Measurements from ENCODE around the gene TMEM181.
A peak's percentile ranks its signal among the peaks of the same experiment; 100 is the strongest.

TMEM181 gene

DNA sequence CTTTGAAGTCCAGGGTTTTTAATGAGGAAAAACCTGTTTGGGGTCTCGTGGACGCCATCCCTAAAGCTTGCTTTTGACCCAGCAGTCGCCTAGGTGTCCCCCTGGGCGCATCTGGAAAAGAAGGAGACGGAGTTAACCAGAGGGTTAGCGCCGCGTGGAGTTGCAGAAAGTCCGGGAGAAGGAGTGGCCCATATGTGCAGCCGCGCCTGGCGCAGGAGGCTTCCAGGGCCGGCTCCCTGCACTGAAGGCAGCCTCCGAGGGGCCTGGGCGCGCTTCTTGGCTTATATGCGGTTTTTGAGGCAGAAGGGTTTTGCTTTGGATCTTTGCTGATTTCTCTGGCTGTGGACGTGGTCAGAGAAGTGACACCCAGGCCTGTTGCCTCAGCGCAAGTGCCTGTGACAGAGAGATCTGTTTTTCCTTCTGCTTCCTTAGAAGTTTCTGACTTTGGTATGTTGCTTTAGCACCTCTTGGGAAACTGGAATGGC is 987 bp downstream of the TMEM181 start:
- no peak for FAIRE-seq
- no peak for DNase-seq (ENCODE audit: extremely low spot score, insufficient read length, low read depth)

DNA sequence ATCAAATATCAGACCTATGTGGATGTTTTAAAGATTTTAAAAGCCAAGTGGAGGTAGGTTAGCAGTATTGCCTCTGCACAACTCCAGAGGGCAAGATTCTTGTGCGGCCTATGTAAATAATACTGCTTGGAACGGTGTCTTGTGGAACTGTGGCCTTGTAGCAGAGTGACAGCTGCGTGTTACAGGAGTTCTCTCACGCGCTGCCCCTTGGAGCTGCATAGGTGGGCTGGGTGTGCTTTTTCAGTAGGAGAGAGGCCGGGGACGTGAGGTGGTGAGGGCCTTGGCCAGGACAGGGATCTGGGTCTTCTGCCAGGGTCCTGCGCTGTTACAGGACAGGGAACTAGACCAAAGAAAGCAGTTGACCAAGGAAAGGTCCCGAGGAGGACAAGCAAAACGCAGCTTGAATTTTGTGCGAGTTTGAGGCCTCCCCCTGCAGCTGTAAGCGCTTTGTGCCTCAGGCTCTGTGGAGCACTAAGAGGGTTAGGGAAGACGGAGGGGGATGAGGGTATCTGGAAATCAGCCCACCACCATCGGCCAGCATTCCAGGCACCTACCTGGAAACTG is 1.5 kb downstream of the TMEM181 start:
- DNase-seq (ENCODE audit: extremely low spot score, insufficient read length, low read depth) = no peak
- FAIRE-seq = no peak

DNA sequence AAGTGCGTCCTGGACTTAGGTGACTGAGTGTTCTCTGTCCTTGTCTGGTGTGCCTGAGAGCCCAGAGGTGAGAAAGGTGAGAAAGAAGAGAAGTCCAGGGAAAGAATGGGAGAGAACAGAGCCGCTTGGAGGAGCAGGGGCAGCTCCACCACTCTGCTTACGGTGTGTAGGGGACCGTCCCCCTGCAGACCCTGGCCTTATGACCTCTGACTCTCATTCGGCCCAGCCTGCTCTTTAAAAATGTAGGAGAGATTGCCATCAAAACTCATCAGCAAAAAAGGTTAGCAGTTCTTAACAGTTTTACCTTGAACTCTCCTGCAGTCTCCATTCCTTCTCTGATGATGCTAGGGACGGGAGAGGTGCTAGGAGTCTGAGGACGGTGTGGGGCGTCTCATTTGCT is 2.0 kb downstream of the TMEM181 start:
- FAIRE-seq (no peak), DNase-seq (ENCODE audit: extremely low spot score, insufficient read length, low read depth) (no peak)

DNA sequence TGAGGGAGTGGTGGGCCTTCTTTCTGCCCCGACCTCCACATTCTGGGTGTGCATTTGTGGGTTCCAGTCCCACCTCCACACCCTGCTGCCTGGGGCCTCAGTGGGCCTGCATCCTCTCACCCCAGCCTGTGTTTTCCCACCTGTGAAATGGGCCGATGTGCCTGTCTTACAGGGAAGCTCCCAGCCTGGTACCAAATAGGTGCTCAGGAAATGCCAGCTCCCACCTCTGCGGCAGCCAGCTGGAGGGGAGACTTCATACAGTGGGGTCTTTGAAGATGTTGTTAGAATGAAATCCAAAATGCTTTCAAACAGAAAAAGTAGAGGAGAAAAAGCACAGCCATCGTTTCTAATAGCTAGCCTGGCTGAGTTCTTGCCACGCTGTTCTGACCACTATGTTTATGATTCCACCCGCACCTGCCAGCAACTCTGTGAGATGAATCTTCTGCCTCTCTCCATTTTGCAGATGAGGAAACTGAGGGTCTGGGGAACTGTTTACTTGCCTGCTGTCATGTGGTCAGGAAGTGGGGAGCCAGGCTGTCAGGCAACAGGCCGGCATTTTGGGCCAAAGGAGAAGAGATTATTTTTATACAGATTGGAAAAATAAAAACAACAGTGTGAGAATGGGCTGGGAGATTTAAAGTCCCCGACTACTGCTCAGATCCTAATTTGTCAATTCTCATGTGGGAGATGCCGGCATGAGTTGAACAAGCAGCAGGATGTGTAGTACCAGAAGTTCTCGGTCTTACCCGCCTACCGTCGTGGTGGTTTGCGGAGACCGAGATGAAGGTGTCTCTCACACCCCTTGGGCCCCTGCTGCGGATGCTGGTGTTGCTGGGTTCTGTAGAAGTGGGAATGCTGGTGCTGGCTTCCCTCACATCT is 4.6 kb downstream of the TMEM181 start:
- FAIRE-seq = peak; percentile 9
- DNase-seq (ENCODE audit: extremely low spot score, insufficient read length, low read depth) = no peak

DNA sequence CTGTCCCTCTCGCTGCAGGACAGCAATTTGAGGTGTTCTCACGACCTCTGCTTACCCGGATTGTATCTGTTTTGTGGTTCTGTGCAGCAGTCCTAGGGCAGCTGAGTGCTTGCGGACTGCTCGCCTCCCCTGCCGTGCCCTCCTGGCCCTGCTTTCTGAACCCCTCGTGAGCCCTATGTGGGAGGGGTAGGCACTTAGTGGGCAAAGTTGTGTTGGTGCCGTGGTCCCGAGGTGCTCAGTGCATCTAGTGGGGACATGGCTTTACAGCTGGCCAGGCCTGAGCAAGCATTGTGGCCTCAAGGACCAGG is 5.2 kb downstream of the TMEM181 start:
- no peak for FAIRE-seq
- no peak for DNase-seq (ENCODE audit: extremely low spot score, insufficient read length, low read depth)

DNA sequence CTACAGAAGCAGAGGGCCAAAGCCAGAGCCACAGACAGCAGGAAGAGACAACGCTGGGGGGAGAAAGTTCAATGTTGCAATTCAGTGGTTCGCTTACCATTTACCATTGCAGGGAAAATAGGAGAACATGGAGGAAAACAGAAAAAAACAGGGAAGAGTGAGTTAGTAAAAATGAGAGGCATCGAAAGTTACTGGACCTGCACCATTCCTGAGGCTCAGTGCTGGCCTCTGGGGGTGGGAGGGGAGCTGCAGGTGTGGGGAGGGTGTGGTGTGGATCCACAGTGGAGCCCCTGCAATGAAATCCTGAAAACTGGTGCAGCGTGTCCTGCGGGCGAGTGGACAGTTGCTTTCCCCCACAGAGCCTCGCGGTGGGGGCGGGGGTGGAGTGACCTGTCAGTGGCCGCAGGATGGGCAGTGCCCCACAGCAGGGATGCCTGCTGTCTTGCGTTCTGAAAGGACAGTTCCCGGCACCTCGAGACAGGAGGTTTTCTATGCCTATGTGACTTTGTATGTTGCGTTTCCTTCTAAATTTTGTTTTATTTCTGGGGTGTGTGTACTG is 5.7 kb downstream of the TMEM181 start:
- DNase-seq (ENCODE audit: extremely low spot score, insufficient read length, low read depth) (no peak), FAIRE-seq (no peak)

DNA sequence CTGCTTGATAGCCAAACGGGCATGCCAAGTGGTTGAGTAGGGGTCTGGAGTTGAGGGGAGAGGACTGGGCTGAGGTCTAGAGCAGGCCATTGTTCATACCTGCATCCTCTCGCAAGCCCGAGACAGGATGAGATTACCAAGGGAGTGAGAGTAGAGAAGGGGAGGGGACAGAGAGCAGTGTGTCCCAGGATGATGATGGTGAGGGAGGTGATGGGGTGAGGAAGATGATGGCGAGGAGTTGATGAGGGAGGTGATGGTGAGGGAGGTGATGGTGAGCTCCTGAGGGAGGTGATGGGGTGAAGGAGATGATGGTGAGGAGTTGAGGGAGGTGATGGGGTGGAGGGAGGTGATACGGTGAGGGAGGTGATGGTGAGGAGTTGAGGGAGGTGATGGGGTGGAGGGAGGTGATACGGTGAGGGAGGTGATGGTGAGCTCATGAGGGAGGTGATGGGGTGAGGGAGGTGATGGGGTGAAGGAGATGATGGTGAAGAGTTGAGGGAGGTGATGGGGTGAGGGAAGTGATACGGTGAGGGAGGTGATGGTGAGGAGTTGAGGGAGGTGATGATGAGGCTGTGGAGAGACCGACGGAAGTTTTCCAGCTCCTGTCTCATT is 6.4 kb downstream of the TMEM181 start:
- FAIRE-seq = no peak

DNA sequence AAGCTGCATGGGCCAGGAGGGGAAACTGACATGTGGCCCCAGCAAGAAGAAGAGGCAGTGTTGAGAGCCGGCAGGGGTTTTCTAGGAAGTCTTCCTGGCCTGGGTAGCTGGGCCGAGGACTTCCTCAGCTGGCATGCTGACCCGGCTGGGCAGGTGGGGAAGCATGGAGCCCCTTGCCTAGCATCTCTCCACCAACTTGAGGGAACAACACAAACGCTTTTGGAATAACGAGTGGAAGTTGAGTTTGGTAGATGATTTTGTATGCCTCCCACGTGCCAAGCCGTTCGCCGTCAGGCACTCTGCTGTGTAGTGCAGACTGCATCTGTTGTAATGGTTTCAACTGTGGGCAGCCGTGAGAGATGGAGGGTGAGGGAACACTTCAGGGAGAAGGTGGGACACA is 7.3 kb downstream of the TMEM181 start:
- DNase-seq (ENCODE audit: extremely low spot score, insufficient read length, low read depth) (no peak), FAIRE-seq (no peak)

More for the DNA sequence above, 6.4 kb downstream of the TMEM181 start:
- DNase-seq (ENCODE audit: extremely low spot score, insufficient read length, low read depth) = no peak

DNA sequence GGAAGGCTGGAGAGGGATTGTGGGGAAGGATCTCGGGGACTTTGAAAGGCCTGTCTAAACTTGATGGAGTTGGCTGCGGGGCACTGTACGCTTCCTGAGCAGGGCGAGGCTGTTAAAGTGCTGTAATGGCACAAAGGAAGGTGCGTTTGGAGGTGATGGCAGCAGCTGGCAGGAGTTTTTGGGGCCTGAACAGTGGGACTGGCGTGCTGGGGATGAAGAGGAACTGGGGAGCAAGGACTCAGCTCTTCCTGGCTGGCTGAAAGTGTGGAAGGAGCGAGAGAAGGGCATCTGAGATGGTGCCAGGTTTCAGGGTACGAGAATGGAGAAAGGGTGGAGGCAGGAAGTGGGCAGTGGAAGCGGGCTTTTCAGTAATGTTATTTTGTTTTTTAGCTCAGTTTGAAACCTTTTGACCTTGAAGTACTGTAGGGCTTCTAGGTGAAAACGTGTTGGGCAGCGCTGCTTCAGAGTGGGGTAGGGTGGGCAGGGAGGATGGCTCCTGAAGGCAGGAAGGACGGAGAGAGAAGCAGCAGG is 8.0 kb downstream of the TMEM181 start:
- FAIRE-seq (no peak), DNase-seq (ENCODE audit: extremely low spot score, insufficient read length, low read depth) (no peak)

DNA sequence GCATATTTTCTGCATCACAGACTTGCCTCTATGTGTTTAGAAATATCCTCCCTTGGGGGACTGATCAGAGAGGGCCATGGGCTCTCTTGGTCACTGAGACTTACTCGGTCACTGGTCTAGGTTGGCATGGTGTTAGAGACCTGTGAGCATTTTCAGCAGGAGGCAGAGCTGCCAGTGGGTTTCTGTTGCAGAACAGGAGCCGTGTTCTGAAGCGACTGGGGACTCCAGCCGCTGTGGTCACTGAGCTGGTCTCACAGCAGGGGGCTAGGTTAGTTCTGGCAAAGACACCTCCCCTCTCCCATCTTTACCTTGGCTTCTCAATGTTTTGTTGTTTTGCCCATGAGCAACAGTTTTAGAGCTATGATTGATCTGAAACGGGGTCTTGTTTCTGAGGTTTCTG is 8.7 kb downstream of the TMEM181 start:
- FAIRE-seq = no peak
- no peak for DNase-seq (ENCODE audit: extremely low spot score, insufficient read length, low read depth)

DNA sequence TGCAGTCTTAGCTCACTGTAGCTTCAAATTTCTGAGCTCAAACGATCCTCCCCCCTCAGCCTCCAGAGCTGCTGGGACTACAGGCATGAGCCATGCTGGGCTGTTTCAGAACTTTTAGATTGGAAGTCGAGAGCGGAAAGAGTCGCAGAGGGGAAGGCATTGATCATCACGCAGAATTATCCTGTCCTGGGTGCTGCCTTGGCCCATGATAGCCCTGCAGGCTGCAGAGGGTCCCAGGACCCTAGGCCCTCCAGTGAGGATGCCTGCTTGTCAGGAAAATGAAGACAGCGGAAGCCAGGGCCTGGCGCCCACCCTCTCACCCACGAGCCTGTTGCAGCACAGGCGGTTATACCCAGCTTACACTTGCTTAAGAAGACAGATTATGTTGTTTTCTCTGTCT is 9.1 kb downstream of the TMEM181 start:
- FAIRE-seq = no peak

DNA sequence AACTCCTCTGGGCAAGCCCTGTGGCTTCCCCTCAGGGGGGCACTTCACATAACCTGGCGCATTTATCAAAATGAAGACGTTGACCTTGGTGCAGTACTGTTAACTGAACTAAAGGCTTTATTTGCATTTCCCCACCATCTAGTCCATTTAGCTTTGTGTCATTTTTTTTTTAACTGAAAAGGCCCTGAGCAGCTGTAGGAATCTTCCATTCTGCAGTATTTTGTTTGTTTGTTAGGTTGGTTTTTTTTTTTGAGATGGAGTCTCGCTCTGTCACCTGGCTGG is 10.7 kb downstream of the TMEM181 start:
- FAIRE-seq (no peak), DNase-seq (ENCODE audit: extremely low spot score, insufficient read length, low read depth) (no peak)

More for the DNA sequence above, 9.1 kb downstream of the TMEM181 start:
- DNase-seq (ENCODE audit: extremely low spot score, insufficient read length, low read depth) = no peak

DNA sequence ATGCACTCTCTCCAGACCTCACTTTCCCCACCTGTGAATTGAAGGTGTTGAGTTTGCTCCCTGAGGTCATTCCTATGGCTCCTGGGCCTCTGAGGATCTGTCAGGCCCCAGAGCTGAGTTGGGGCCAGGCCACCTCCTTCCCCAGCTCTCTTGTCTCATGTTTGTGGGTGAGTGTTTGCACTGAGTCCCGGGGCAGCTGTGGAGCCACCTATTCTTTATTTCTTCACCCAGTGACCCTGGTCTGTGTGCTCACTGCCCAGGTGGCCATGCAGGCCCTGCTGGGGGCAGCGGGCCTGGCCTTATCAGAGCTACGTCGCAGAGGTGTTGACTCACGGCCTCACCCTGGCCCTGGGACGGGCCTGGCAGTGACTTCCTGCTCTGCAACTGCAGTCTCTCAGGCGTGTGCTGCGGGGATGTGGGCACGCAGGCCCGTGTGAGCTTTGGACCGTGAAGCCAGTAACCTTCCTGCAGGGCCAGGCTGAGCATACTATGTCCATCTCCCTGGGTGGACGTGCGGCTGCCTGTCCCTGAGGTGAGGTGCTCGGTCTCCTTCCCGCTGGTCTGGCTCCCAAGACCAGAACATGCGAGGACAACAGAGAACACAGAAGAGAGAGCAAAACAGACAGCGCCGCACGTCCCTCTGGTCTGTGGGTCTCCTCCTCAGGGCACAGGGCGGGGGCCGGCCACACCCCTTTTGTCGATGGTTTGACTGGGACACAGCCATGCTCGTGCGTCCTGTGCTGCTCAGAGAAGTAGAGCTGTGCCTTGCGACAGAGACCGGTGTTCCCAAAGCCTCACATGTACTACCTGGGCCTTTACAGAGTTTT is 12.1 kb downstream of the TMEM181 start:
- DNase-seq (ENCODE audit: extremely low spot score, insufficient read length, low read depth) = no peak
- no peak for FAIRE-seq

DNA sequence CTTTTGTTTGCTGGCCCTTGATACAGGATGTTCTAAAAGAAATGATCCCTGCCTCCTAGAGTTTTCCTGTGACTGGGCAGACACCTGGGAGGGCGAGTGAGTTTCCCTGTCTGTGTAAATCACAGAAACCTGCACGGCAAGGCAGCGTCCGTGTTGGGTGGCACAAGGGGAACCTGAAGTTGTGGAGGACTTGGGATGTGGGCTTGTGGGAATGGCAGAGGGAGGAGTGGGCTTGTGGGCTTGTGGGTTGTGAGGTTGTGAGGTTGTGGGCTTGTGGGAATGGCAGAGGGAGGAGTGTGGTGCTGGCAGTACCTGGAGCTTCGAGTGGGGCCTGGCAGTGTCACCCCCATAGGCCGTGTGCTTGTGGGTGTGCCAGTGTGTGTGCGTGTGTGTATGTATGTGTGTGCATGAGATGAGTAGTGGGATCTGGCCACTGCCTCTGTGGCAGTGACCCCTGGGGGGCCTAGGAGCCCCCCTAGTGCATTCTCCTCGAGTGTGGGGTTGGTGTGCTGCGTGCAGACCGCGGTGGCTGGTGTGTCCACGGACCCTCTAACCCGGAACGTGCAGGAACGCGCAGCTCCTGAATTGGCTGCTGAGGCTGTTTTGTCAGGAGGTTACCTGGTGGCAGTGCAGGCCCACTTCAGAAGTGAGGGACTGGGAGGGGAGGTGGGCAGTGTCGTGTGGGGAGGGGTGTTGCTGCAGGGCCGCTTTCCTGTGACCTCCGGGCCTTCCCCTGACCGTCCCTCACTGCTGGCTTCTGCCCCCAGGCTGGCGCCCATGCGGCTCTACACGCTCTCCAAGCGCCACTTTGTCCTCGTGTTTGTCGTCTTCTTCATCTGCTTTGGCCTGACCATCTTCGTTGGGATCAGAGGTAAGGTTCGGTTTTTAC is 13.0 kb downstream of the TMEM181 start:
- FAIRE-seq (no peak), DNase-seq (ENCODE audit: extremely low spot score, insufficient read length, low read depth) (no peak)

DNA sequence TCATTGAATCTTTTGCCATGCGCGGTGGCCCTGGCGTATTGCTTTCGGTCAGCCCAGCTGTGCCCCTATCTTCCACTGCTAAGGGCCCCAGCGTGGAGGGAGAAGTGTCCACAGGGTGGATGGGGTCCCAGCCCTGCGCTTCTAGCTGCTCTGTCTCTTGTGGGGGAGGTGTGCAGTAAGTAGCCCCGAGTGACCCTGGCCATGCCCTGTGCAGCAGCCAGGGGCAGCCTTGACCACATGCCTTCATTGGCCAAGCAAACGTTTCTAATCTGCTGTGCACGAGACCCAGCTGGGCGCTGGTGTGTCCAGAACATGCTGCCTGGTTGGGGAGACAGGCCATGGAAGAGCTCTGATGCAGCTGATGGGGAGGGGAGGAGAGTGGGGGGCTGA is 13.6 kb downstream of the TMEM181 start:
- DNase-seq (ENCODE audit: extremely low spot score, insufficient read length, low read depth) = no peak
- FAIRE-seq = no peak

DNA sequence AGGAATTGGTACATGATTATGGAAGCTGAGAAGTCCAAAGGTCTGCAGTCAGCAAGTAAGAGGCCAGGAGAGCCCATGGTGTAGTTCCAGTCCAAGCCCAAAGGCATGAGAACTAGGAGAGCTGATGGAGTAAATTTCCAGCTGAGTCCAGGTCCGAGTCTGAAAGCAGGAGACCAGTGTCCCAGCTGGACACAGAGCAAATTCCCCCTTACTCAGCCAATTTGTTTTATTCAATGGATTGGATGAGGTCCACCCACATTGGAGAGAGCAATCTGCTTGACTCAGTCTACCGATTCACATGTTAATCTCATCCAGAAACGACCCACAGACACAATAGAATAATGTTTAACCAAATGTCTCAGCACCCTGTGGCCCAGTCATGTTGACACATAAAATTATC is 14.9 kb downstream of the TMEM181 start:
- FAIRE-seq (no peak), DNase-seq (ENCODE audit: extremely low spot score, insufficient read length, low read depth) (no peak)

DNA sequence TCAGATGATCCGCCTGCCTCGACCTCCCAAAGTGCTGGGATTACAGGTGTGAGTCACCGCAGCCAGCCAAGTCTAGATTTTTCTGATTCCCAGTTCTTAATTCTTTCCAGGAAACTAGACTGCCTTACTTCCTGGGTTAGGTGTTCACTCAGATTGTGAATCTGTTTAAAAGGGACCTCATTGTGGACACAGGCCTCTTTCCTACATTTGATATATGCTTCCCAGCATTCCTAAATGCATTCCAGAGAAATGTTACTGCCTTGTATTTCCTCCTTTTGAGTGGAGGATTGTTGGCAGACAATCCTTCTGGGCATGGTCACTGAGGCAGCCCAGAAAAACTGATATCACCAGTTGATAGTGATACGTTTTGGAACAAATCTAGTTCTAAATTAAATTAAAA is 15.7 kb downstream of the TMEM181 start:
- DNase-seq (ENCODE audit: extremely low spot score, insufficient read length, low read depth) (no peak), FAIRE-seq (no peak)

DNA sequence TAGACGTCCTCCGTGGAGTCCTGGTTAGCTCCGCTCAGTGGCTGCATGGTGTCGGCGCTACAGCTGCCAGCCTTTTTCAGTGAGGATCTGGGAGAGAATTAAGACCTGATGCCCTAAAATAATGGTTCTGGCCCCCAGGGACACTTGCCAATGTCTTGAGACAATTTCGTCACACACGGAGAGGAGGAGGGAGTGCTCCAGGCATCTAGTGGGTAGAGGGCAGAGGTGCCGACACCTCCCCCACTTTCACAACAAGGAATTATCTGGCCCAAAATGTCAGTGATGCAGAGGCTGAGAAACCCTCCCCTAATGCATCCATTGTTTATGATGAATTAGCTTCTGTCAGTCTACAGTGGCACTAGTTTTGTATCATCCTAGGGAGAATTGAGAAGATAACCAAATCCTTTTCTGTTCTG is 24.4 kb downstream of the TMEM181 start:
- FAIRE-seq = no peak
- DNase-seq (ENCODE audit: extremely low spot score, insufficient read length, low read depth) = no peak

DNA sequence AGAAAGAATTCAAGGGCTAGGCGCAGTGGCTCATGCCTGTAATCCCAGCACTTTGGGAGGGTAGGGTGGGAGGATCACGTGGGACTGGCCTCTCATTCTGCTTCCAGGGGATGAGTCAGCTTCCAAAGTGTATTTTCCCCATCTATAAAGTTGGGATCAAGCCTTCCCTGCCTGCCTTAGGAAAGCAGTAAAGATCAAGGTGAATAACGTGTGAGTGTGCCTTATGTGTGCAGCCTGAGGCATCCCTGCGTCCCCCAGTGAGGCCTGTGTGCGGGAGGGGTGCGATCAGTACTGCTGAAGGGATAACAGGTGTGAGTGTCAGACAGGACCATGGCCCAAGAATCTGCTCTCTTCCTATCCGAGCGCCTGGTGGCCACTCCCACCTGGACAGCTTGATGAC is 26.8 kb downstream of the TMEM181 start:
- no peak for DNase-seq (ENCODE audit: extremely low spot score, insufficient read length, low read depth)
- FAIRE-seq = no peak

Data from GM18507 (cell line).